AG09309 (cell line): ENCODE results near the gene FADS2.

Experiments used
- DNase-seq: peaks from one replicate; pipeline ENCODE4 v3.0.0-alpha.2; 2010; ENCODE audit warnings: low read depth
- H3K4me3 ChIP-seq: 2 replicates; pipeline ENCODE4 v1.5.1; 2011; ENCODE audit warnings: mild to moderate bottlenecking, low read depth, low read length, moderate library complexity; ENCODE audit not compliant: control insufficient read depth
- CTCF ChIP-seq: IDR thresholded peaks from 2 replicates; pipeline ENCODE4 v1.5.1; 2011; ENCODE audit warnings: mild to moderate bottlenecking, low read depth, low read length, inconsistent platforms; ENCODE audit not compliant: insufficient read depth, control insufficient read depth; ENCODE audit errors: missing control alignments

FADS2 gene

GRCh38 chr11:61791737-61792309, 36.3 kb upstream of the FADS2 start:
- peak overlapping the region; percentile 98 for H3K4me3 ChIP-seq
- peak; percentile 68 for DNase-seq
- TF ChIP-seq CTCF: no peak

GRCh38 chr11:61792310-61793082, 35.6 kb upstream of the FADS2 start, which contains the start of the genes FEN1 and TMEM258:
Gene FEN1 (plus strand): TSS chr11:61792911. CDS start chr11:61795362, 2,451 bp downstream.
Gene TMEM258 (minus strand): TSS chr11:61792599. CDS start chr11:61792558, 41 bp downstream.
- peak; percentile 82 for DNase-seq
- H3K4me3 ChIP-seq: peak within 1 kb of the TSS; percentile 98
- TF ChIP-seq CTCF: no peak

- TF ChIP-seq CTCF: no peak
- H3K4me3 ChIP-seq: peak overlapping the region; percentile 98
- no peak for DNase-seq
These were observed 34.8 kb upstream of the FADS2 start for GRCh38 chr11:61793083-61793828.

- no peak for TF ChIP-seq CTCF
- no peak for DNase-seq
- H3K4me3 ChIP-seq: peak overlapping the region; percentile 98
These were observed 34.3 kb upstream of the FADS2 start for GRCh38 chr11:61793829-61794204.

- TF ChIP-seq CTCF: no peak
- DNase-seq: no peak
- H3K4me3 ChIP-seq: no peak overlapping the region
These were observed 33.5 kb upstream of the FADS2 start for GRCh38 chr11:61794579-61794978.

- no peak for DNase-seq
- H3K4me3 ChIP-seq: no peak overlapping the region
- no peak for TF ChIP-seq CTCF
These were observed 32.6 kb upstream of the FADS2 start for GRCh38 chr11:61795459-61795858.
